OCI-LY3 (cell line): ENCODE measurements around the gene L3MBTL4.

Experiments
- H2AFZ ChIP-seq: fragments of 200-600, 300-600 bp; shearing (Covaris generic); 2 replicates; pipeline ENCODE4 v1.6.0; 2014; ENCODE audit warnings: antibody characterized with exemption, low read depth, low read length
- H3K27ac ChIP-seq: fragments of 200-600, 300-600 bp; sonication (generic); 2 replicates; pipeline ENCODE4 v1.5.1; 2014; ENCODE audit warnings: mild to moderate bottlenecking, low read length, moderate library complexity, mixed read lengths
- H3K27me3 ChIP-seq: fragments of 200-600, 300-600 bp; sonication (generic); 2 replicates; pipeline ENCODE4 v1.6.1; 2014; ENCODE audit warnings: low read depth, low read length, mixed read lengths
- H3K36me3 ChIP-seq: fragments of 200-600, 300-600 bp; sonication (generic); replicated peaks from 2 replicates; pipeline ENCODE3; 2014; ENCODE audit warnings: low read depth, low read length, mixed read lengths
- H3K4me1 ChIP-seq: fragments of 300-600, 200-600 bp; sonication (generic); 2 replicates; pipeline ENCODE4 v1.6.1; 2014; ENCODE audit warnings: low read length, mixed read lengths
- H3K4me2 ChIP-seq: fragments of 200-600, 300-600 bp; sonication (generic); 2 replicates; pipeline ENCODE4 v1.6.1; 2014; ENCODE audit warnings: low read length, mixed read lengths
- H3K4me3 ChIP-seq: fragments of 300-600, 200-600 bp; sonication (generic); 2 replicates; pipeline ENCODE4 v1.5.1; 2014; ENCODE audit warnings: antibody characterized with exemption, mild to moderate bottlenecking, low read length, moderate library complexity
- H3K79me2 ChIP-seq: fragments of 300-600, 200-600 bp; shearing (Covaris generic); 2 replicates; pipeline ENCODE4 v1.6.1; 2014; ENCODE audit warnings: mild to moderate bottlenecking, low read length, mixed read lengths
- H3K9ac ChIP-seq: fragments of 300-600, 200-600 bp; shearing (Covaris generic); 2 replicates; pipeline ENCODE4 v1.6.0; 2014; ENCODE audit warnings: mild to moderate bottlenecking, low read length, moderate library complexity
- H3K9me3 ChIP-seq: fragments of 200-600, 300-600 bp; shearing (Covaris generic); 2 replicates; pipeline ENCODE4 v1.6.1; 2014; ENCODE audit warnings: low read length, mixed read lengths; ENCODE audit not compliant: insufficient read depth
- H4K20me1 ChIP-seq: fragments of 200-600, 300-600 bp; sonication (generic); 2 replicates; pipeline ENCODE4 v1.6.1; 2016; ENCODE audit warnings: low read length, mixed read lengths; ENCODE audit not compliant: insufficient read depth
- EZH2phosphoT487 ChIP-seq: fragments of 200-600 bp; shearing (Covaris generic); IDR thresholded peaks from 2 replicates; pipeline ENCODE4 v1.6.1; 2018; ENCODE audit warnings: antibody characterized with exemption, mixed run types, low read depth
- TF ChIP-seq, protein P1 (sequence below): fragments of 200-600, 300-600 bp; sonication (generic); IDR thresholded peaks from 2 replicates; pipeline ENCODE4 v1.5.1; 2014; ENCODE audit warnings: antibody characterized with exemption, low read length, low read depth

The L3MBTL4 gene

DNA sequence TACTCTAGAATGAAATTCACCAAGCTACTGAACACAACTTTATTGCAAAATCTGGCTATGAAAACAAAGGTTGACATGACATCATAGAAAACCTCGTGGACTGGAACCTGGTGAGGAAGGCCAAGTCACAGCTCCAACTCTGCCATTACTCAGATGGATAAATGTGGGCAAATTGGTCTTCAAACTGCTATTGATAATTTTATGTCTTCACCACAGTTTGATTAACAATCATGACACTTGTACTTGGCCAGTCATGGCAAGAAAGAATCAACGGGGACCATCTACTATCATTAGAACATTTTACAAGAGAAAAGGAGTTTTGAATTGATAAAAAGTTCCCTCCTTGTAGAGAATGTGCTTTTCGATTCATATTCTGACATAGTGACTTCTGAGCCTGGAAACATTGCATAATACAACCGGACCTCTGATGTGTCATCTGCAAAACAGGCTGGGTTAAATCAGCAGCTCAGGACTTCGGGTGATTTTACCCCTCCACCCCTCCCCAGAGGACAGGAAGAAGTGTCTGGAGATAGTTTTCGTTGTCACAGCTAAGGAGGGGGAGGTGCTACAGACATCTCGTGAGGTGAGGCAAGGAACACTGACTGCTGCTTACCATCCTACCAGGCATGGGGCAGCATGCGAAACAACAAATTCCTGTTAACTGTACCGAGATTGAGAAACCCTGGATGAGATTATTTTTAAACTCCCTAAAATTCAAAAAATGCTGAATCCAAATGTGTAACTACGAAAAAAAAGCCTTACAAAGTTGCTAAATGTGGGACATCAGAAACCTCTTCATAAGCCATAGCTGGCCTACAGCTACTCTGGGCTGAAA is 8.4 kb downstream of the L3MBTL4 start:
- no peak overlapping the region for H3K4me2 ChIP-seq

DNA sequence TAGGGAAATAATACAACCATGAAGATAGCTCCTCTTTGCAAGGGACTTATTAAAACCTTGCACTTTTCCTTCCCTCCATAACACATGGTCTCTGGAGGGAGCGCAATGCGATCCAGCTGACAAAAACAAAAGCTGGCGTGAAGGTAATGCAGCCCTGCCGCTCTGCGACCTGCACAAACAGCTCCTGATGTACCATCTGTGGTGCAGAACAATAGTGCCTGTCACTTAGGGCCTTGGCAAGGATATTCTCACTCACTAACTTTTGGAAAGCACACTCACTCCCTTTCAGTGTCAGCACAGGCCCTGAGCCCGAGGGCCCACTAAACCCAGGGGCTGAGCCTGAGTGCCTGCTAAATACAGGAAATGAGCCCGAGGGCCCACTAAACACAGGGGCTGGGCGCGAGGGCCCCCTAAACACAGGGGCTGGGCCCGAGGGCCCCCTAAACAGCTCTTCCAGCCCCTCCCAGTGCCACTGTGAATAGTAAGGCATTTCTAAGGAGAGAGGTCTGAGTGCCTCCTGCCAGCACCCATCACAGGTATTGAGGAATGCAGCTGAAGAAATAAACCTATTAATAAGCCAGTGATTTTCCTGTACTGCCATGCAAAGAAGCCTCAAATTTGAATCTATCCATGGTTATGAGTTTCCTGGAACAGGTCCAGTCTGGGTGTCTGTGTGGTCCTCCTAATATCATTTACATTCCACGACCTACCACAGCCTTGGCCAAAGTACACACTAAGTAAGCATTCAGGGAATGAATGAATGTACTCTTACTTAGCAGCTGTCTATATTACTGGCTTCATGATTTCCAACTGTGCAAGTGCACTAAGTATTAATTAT is 9.3 kb downstream of the L3MBTL4 start:
- Histone ChIP-seq H3K4me1 (no peaks in the 10 kb centered on the region), H3K9ac (no peak overlapping the region), H3K79me2 (no peaks in the 10 kb centered on the region), H3K27me3 (no peaks in the 10 kb centered on the region), H3K36me3 (no peaks in the 10 kb centered on the region), H3K4me2 (no peak overlapping the region), H4K20me1 (no peaks in the 10 kb centered on the region), H2AFZ (no peak overlapping the region), H3K27ac (no peak overlapping the region), H3K9me3 (no peaks in the 10 kb centered on the region), H3K4me3 (no peak overlapping the region)
- no peak for TF ChIP-seq EZH2phosphoT487
- TF ChIP-seq, protein P1, sequence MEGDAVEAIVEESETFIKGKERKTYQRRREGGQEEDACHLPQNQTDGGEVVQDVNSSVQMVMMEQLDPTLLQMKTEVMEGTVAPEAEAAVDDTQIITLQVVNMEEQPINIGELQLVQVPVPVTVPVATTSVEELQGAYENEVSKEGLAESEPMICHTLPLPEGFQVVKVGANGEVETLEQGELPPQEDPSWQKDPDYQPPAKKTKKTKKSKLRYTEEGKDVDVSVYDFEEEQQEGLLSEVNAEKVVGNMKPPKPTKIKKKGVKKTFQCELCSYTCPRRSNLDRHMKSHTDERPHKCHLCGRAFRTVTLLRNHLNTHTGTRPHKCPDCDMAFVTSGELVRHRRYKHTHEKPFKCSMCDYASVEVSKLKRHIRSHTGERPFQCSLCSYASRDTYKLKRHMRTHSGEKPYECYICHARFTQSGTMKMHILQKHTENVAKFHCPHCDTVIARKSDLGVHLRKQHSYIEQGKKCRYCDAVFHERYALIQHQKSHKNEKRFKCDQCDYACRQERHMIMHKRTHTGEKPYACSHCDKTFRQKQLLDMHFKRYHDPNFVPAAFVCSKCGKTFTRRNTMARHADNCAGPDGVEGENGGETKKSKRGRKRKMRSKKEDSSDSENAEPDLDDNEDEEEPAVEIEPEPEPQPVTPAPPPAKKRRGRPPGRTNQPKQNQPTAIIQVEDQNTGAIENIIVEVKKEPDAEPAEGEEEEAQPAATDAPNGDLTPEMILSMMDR, result no peak

More for the DNA sequence above, 8.4 kb downstream of the L3MBTL4 start:
- TF ChIP-seq, protein P1, result no peak
- TF ChIP-seq EZH2phosphoT487, result no peak
- no peak overlapping the region for H3K4me3 ChIP-seq
- H3K27me3 ChIP-seq, result no peaks in the 10 kb centered on the region
- no peak overlapping the region for H3K27ac ChIP-seq
- H4K20me1 ChIP-seq, result no peaks in the 10 kb centered on the region
- no peaks in the 10 kb centered on the region for H3K4me1 ChIP-seq
- H3K9ac ChIP-seq, result no peak overlapping the region
- no peaks in the 10 kb centered on the region for H3K79me2 ChIP-seq
- no peaks in the 10 kb centered on the region for H3K9me3 ChIP-seq
- H2AFZ ChIP-seq, result no peak overlapping the region
- H3K36me3 ChIP-seq, result no peaks in the 10 kb centered on the region

- Histone ChIP-seq H4K20me1 (no peaks in the 10 kb centered on the region), H3K27ac (no peak overlapping the region), H3K4me3 (no peak overlapping the region), H3K9ac (no peak overlapping the region), H3K9me3 (no peaks in the 10 kb centered on the region), H3K27me3 (no peaks in the 10 kb centered on the region), H2AFZ (no peak overlapping the region), H3K4me2 (no peak overlapping the region), H3K36me3 (no peaks in the 10 kb centered on the region), H3K4me1 (no peaks in the 10 kb centered on the region), H3K79me2 (no peaks in the 10 kb centered on the region)
- TF ChIP-seq, protein P1, result no peak
- TF ChIP-seq EZH2phosphoT487, result no peak
Measured at GRCh38 chr18:6404834-6405233, 9.9 kb downstream of the L3MBTL4 start.

DNA sequence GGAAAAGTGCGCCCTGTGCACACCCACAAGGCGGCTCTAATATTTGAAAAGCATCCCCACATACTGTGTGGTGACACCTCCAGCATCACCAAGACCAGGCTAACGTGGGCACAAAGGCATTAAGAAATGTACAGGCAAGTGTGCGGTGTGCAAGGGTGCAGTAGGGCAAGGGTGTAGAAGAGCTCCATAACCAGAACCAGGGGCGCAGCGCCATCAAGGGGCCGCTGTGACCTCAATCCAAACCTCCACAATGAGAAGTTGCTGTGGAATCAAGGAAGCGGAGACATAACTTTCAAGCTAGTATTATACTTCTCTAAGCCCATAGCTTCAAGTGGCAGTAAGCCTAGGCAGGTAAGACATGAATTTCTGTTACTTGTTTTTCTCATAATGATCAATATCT is 13.0 kb downstream of the L3MBTL4 start:
- Histone ChIP-seq H3K4me3 (no peak overlapping the region), H3K36me3 (no peaks in the 10 kb centered on the region), H3K9me3 (no peaks in the 10 kb centered on the region), H3K4me2 (no peak overlapping the region), H3K27ac (no peak overlapping the region), H4K20me1 (no peaks in the 10 kb centered on the region), H2AFZ (no peak overlapping the region), H3K27me3 (no peaks in the 10 kb centered on the region), H3K4me1 (no peaks in the 10 kb centered on the region), H3K79me2 (no peaks in the 10 kb centered on the region), H3K9ac (no peak overlapping the region)
- TF ChIP-seq EZH2phosphoT487, result no peak
- TF ChIP-seq, protein P1, result no peak
